Gastrocnemius medialis (tissue), 4 donors: ENCODE results near the gene CCDC80. TPM values are rescaled to one million over a fixed set of nuclear protein-coding genes. Genes with fewer than 3 reads are reported as not detected.

Source experiments
- ATAC-seq, 2 donors: fragments of 150-250 bp; one replicate each; pipeline ENCODE4 v1.9.1; 2016
- DNase-seq, 2 donors: peaks; one replicate each; pipeline ENCODE4 v3.0.0-alpha.2; 2019
- H3K27ac ChIP-seq, 4 donors: fragments of 200-600 bp; sonication (generic); 1 replicate in 1 of 4; 2 replicates in 3 of 4; pipeline ENCODE4 v1.5.1; 2016 to 2018; ENCODE audit warnings: mild to moderate bottlenecking in 2 of 4, moderate library complexity in 1 of 4
- H3K27me3 ChIP-seq, 3 donors: fragments of 200-600 bp; sonication (generic) in 2 of 3; 1 replicate in 1 of 3; 2 replicates in 2 of 3; pipeline versions ENCODE4 v1.5.1 to v1.6.0; 2016 to 2019; ENCODE audit warnings: mild to moderate bottlenecking in 1 of 3, moderate library complexity in 1 of 3
- H3K36me3 ChIP-seq, 2 donors: fragments of 200-600 bp; sonication (generic) in 1 of 2; one replicate each; pipeline ENCODE4 v1.5.1; 2017 to 2018
- H3K4me1 ChIP-seq, 2 donors: fragments of 200-600 bp; sonication (generic) in 1 of 2; one replicate each; pipeline ENCODE4 v1.5.1; 2016 to 2017; ENCODE audit warnings: mild to moderate bottlenecking in 2 of 2
- H3K4me3 ChIP-seq, 4 donors: fragments of 200-600 bp; sonication (generic) in 3 of 4; 1 replicate in 1 of 4; 2 replicates in 3 of 4; pipeline ENCODE4 v1.5.1; 2016 to 2019; ENCODE audit warnings: mild to moderate bottlenecking in 2 of 4
- H3K9me3 ChIP-seq, 3 donors: fragments of 200-600 bp; sonication (generic) in 2 of 3; 1 replicate in 1 of 3; 2 replicates in 2 of 3; pipeline ENCODE4 v1.5.1; 2016 to 2019
- POLR2A ChIP-seq, 2 donors: fragments of 450-650 bp; IDR thresholded peaks; one replicate each; pipeline ENCODE4 v1.6.1; 2017; ENCODE audit warnings: antibody characterized with exemption in 2 of 2, mild to moderate bottlenecking in 2 of 2, moderate library complexity in 2 of 2
- in situ Hi-C, 4 donors: fragments of 200-750 bp; cut with MboI; loops; one replicate each; pipeline versions ENCODE4 v1.15.0 to v1.8.0; 2017; ENCODE audit warnings: low sequenced_read_pairs in 4 of 4
- intact Hi-C: fragments of 100-400 bp; cut with DNase I; formaldehyde crosslinking; loops from one replicate; pipeline ENCODE4 v1.15.1; 2023; ENCODE audit warnings: low total_unique reads
- total RNA-seq, 4 donors: library from RNA; depleted of rRNA; stranded (reverse); fragments of >200 nt; gene quantifications; one replicate each; pipeline versions ENCODE4 v1.1.0 to v1.2.3, GENCODE V29; 2016
- TF ChIP-seq, protein P1 (sequence below), 5 experiments: fragments of 450-650 bp in 3 of 5; fragments of 200-600 bp in 2 of 5; sonication (generic) in 2 of 5; IDR thresholded peaks in 4 of 5; conservative IDR thresholded peaks in 1 of 5; 1 replicate in 4 of 5; 2 replicates in 1 of 5; pipeline ENCODE4 v1.5.1; 2016 to 2019; ENCODE audit warnings: antibody characterized with exemption in 5 of 5, mild to moderate bottlenecking in 3 of 5, moderate library complexity in 3 of 5

CCDC80 gene
- total RNA-seq, 4 donors from 2014 or later = 0.63 to 13.5 (median 3.4) TPM

DNA sequence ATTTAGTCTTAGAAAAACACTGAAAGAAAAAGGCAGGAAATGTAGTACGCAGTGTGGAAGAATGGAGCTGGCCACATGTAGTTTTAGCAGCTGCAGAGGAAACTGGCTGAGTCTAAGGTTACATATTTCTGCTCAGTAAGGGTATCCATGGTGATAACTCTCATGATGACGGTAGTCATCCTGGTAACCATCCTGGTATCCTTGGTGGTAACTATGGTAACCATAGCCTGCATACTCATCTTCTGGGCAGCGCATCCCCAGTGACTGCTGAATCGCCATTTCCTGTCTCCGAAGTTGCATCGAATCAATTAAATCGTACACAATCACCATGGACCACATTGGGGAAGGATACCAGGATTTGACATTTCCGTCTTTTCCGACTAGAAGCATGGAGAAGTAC is 35.7 kb downstream of the CCDC80 start:
- Histone ChIP-seq H3K36me3 (no peaks in the 10 kb centered on the region), H3K4me1 (no peaks in the 10 kb centered on the region), H3K9me3 (no peaks in the 10 kb centered on the region), H3K4me3 (no peak overlapping the region), H3K27ac (no peak overlapping the region), H3K27me3 (no peaks in the 10 kb centered on the region)
- no peak for DNase-seq
- intact Hi-C loops (no loop called here), in situ Hi-C loops (no loop called here)
- no peak for TF ChIP-seq POLR2A (IDR thresholded peaks at IDR 0.05)
- TF ChIP-seq, protein P1, sequence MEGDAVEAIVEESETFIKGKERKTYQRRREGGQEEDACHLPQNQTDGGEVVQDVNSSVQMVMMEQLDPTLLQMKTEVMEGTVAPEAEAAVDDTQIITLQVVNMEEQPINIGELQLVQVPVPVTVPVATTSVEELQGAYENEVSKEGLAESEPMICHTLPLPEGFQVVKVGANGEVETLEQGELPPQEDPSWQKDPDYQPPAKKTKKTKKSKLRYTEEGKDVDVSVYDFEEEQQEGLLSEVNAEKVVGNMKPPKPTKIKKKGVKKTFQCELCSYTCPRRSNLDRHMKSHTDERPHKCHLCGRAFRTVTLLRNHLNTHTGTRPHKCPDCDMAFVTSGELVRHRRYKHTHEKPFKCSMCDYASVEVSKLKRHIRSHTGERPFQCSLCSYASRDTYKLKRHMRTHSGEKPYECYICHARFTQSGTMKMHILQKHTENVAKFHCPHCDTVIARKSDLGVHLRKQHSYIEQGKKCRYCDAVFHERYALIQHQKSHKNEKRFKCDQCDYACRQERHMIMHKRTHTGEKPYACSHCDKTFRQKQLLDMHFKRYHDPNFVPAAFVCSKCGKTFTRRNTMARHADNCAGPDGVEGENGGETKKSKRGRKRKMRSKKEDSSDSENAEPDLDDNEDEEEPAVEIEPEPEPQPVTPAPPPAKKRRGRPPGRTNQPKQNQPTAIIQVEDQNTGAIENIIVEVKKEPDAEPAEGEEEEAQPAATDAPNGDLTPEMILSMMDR (IDR thresholded peaks at IDR 0.05 in 4 of 5, conservative IDR thresholded peaks at IDR 0.05 in 1 of 5) = no peak
- ATAC-seq = no peak

DNA sequence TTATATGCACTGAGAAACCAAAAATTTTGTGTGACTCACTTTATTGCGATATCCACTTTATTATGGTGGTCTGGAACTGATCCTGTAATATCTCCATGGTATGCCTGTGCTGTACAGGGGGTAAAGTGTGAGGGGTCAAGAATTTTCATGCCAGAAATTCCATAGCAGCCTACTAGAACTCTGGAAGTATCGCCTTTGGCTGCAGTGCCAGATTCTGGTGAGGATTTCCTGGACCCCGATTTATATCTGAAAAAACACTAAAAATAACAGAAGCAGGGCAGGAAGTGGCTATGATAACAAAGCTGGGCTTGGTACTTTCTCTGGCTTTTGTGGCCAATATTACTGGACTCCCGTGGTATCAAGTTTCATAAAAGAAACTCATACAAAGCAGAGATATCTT is 36.4 kb downstream of the CCDC80 start:
- intact Hi-C loops = no loop called here
- Histone ChIP-seq H3K4me1 (no peaks in the 10 kb centered on the region), H3K9me3 (no peaks in the 10 kb centered on the region), H3K27me3 (no peaks in the 10 kb centered on the region), H3K27ac (no peak overlapping the region), H3K4me3 (no peak overlapping the region), H3K36me3 (no peaks in the 10 kb centered on the region)
- ATAC-seq (no peak), DNase-seq (no peak)
- TF ChIP-seq, protein P1 (IDR thresholded peaks at IDR 0.05 in 4 of 5, conservative IDR thresholded peaks at IDR 0.05 in 1 of 5) = no peak
- TF ChIP-seq POLR2A (IDR thresholded peaks at IDR 0.05) = no peak
- in situ Hi-C loops = no loop called here

DNA sequence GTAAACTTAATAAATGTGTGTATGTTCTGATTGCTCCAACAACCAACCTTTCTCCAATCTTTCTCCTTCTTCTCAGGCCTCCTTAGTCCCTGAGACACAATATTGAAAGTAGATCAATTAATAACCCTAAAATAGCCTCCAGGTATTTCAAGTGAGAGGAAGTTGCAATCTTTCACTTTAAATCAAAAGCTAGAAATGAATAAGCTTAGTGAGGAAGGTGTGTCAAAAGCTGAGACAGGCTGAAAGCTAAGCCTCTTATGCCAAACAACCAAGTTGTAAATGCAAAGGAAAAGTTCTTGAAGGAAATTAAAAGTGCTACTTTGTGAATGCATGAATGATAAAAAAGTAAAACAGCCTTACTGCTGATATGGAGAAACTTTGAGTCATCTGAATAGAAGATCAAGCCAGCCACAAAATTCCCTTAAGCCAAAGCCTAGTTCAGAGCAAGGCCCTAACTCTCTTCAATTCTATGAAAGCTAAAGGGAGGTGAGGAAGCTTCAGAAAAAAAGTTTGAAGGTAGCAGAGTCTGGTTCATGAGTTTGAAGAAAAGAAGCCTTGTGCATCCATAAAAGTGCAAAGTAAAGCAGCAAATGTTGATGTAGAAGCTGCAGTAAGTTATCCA is 38.6 kb downstream of the CCDC80 start:
- Histone ChIP-seq H3K27ac (no peak overlapping the region), H3K36me3 (peaks cover 0 to 4% of the 10 kb centered on the region in 2 donors), H3K4me3 (no peak overlapping the region), H3K4me1 (no peaks in the 10 kb centered on the region), H3K9me3 (no peaks in the 10 kb centered on the region), H3K27me3 (no peaks in the 10 kb centered on the region)
- ATAC-seq (no peak), DNase-seq (no peak)
- no peak for TF ChIP-seq POLR2A (IDR thresholded peaks at IDR 0.05)
- TF ChIP-seq, protein P1 (IDR thresholded peaks at IDR 0.05 in 4 of 5, conservative IDR thresholded peaks at IDR 0.05 in 1 of 5) = no peak
- intact Hi-C loops = no loop called here
- in situ Hi-C loops = no loop called here

DNA sequence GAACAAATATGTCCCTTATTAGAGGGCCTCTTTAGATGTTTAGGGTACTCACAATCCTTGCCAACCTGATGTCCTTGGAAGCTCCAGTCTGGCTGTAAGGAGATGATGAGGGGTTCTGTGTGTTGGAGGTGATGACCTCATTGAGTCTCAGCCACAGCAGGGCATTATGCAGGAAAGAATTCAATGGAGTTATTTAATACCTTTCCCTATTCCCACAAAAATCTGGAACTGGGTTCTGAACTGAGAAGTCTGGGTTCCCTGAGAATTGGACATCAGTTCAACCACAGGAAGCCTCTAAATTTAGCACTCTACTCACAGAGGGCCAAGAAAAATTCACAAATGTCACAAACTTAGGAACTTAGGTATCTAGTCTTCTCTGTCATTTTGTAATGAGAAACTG is 42.2 kb downstream of the CCDC80 start:
- in situ Hi-C loops = no loop called here
- no peak for DNase-seq
- intact Hi-C loops = no loop called here
- no peaks in the 10 kb centered on the region for H3K27me3 ChIP-seq
- no peaks in the 10 kb centered on the region for H3K9me3 ChIP-seq
- H3K27ac ChIP-seq = no peak overlapping the region
- TF ChIP-seq, protein P1 (IDR thresholded peaks at IDR 0.05 in 4 of 5, conservative IDR thresholded peaks at IDR 0.05 in 1 of 5) = no peak
- TF ChIP-seq POLR2A (IDR thresholded peaks at IDR 0.05) = no peak
- H3K4me3 ChIP-seq = no peak overlapping the region
- peaks cover 0 to 11% of the 10 kb centered on the region in 2 donors for H3K36me3 ChIP-seq
- ATAC-seq = no peak
- no peaks in the 10 kb centered on the region for H3K4me1 ChIP-seq

DNA sequence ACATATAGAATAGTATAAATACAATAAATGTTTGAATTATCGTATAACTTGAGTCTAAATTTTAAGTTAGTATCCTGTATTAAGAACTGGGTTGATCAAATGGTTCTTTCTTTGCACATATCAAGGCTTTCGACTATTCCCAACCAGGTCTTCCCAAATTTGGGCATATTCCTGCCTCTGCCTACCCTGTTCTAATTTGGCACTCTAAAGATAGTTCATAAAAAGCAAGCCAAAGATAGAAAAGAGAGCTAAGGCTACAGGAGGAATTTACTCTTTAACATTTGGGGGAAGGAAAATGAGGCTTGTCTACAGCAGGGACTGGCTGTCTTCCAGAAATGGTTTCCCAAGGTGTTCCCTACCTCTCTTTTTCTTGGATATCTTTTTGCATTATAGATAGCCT is 43.0 kb downstream of the CCDC80 start:
- no peaks in the 10 kb centered on the region for H3K4me1 ChIP-seq
- TF ChIP-seq, protein P1 (IDR thresholded peaks at IDR 0.05 in 4 of 5, conservative IDR thresholded peaks at IDR 0.05 in 1 of 5) = no peak
- no peak for TF ChIP-seq POLR2A (IDR thresholded peaks at IDR 0.05)
- H3K9me3 ChIP-seq = no peaks in the 10 kb centered on the region
- no peak overlapping the region for H3K27ac ChIP-seq
- no peak overlapping the region for H3K4me3 ChIP-seq
- H3K27me3 ChIP-seq = no peaks in the 10 kb centered on the region
- peaks cover 0 to 14% of the 10 kb centered on the region in 2 donors for H3K36me3 ChIP-seq
- no peak for DNase-seq
- no peak for ATAC-seq
- intact Hi-C loops (no loop called here), in situ Hi-C loops (no loop called here)
